Body of pancreas (tissue), 4 donors: ENCODE data around the gene EML6.

Source experiments
- CTCF ChIP-seq, 7 experiments: fragments of 450-650 bp in 4 of 7; fragments of 200-600 bp in 3 of 7; sonication (generic) in 3 of 7; IDR thresholded peaks; one replicate each; pipeline ENCODE4 v1.5.1; 2016 to 2019; ENCODE audit warnings: antibody characterized with exemption in 7 of 7
- POLR2A ChIP-seq, 3 donors: fragments of 450-650 bp; IDR thresholded peaks; one replicate each; pipeline ENCODE4 v1.6.1; 2016; ENCODE audit warnings: antibody characterized with exemption in 3 of 3, mild to moderate bottlenecking in 2 of 3

DNA sequence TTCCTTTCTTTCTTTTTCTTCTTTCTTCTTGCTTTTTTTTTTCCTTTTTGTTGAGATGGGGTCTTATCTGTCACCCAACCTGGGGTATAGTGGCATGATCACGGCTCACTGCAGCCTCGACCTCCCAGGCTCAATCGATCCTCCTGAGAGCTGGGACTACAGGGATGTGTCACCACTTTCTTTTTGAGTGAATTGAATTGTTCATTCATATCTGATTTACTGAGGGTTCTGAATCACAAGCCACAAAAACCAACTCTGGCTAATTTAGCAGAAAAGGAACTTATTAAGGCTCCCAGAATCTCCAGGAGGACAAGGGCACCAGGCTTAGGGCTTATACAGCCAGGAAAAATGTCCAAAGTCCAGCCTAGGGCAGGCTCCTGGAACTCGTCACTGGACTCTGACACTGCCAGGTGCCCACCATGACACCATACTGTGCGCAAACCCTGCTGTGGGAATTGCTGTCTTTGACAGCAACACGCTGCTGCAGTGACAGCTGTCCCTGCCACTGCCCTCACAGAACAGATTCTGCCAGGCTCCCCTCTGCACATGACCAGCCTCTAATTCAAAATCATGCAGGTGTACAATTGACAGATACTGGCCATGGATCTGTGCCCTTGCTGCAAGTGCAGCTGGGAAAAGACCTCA is 42.9 kb upstream of the EML6 start:
- TF ChIP-seq CTCF (IDR thresholded peaks at IDR 0.05), result no peak
- no peak for TF ChIP-seq POLR2A (IDR thresholded peaks at IDR 0.05)
